HepG2 (cell line): ENCODE results near the gene ERRFI1. TPM values are rescaled to one million over a fixed set of nuclear protein-coding genes. Genes with fewer than 3 reads are reported as not detected.

Experiments used
- BRF2 ChIP-seq: sonication (generic); formaldehyde crosslinking; IDR thresholded peaks from 2 replicates; pipeline ENCODE4 v1.8.1; 2022; ENCODE audit warnings: mild to moderate bottlenecking, missing genetic modification reagents
- CSRNP2 ChIP-seq: sonication (generic); formaldehyde crosslinking; conservative IDR thresholded peaks from 2 replicates; pipeline ENCODE4 v1.8.0; 2022; ENCODE audit warnings: low read depth, missing genetic modification reagents
- FOSL2 ChIP-seq: sonication (generic); formaldehyde crosslinking; IDR thresholded peaks from 2 replicates; pipeline ENCODE4 v1.4.0; 2020; ENCODE audit warnings: missing genetic modification reagents
- FOXM1 ChIP-seq: sonication (generic); formaldehyde crosslinking; IDR thresholded peaks from 2 replicates; pipeline ENCODE4 v1.5.0; 2020; ENCODE audit warnings: missing genetic modification reagents
- GZF1 ChIP-seq: sonication (generic); formaldehyde crosslinking; IDR thresholded peaks from 2 replicates; pipeline ENCODE4 v1.5.1; 2020; ENCODE audit warnings: mild to moderate bottlenecking, missing genetic modification reagents
- HNF1B ChIP-seq: sonication (generic); formaldehyde crosslinking; IDR thresholded peaks from 2 replicates; pipeline ENCODE4 v1.5.1; 2020; ENCODE audit warnings: mild to moderate bottlenecking, moderate library complexity, missing genetic modification reagents
- ISX ChIP-seq: sonication (generic); formaldehyde crosslinking; conservative IDR thresholded peaks from 2 replicates; pipeline ENCODE4 v1.5.0; 2020; ENCODE audit warnings: missing genetic modification reagents
- JUN ChIP-seq: sonication (generic); formaldehyde crosslinking; IDR thresholded peaks from 2 replicates; pipeline ENCODE4 v1.4.0; 2020; ENCODE audit warnings: mild to moderate bottlenecking, missing genetic modification reagents
- MEIS1 ChIP-seq: sonication (generic); formaldehyde crosslinking; IDR thresholded peaks from 2 replicates; pipeline ENCODE4 v1.9.0; 2021; ENCODE audit warnings: mild to moderate bottlenecking, missing genetic modification reagents, moderate library complexity, borderline replicate concordance
- PCBP2 ChIP-seq: fragments of 200-400 bp; formaldehyde crosslinking; optimal IDR thresholded peaks from 2 replicates; pipeline ENCODE3; 2018; ENCODE audit warnings: low read length, low read depth; ENCODE audit not compliant: poor library complexity, severe bottlenecking
- RFXAP ChIP-seq: sonication (generic); formaldehyde crosslinking; IDR thresholded peaks from 2 replicates; pipeline ENCODE4 v1.4.0; 2020; ENCODE audit warnings: missing genetic modification reagents, borderline replicate concordance
- SOX13 ChIP-seq, 3 experiments: fragments of 450-650 bp in 1 of 3; sonication (generic) in 1 of 3; formaldehyde crosslinking in 1 of 3; IDR thresholded peaks in 2 of 3; conservative IDR thresholded peaks in 1 of 3; 2 replicates each; pipeline versions ENCODE4 v1.5.0 to v1.6.1; 2016 to 2020; ENCODE audit warnings: antibody characterized with exemption in 1 of 3, mild to moderate bottlenecking in 1 of 3, missing compliant biosample characterization in 1 of 3, missing genetic modification reagents in 1 of 3, moderate library complexity in 1 of 3
- TCF12 ChIP-seq, 2 experiments: fragments of 450-650 bp in 1 of 2; sonication (generic) in 1 of 2; formaldehyde crosslinking in 1 of 2; IDR thresholded peaks; 2 replicates each; pipeline versions ENCODE4 v1.6.1 to v1.8.0; 2017 to 2022; ENCODE audit warnings: antibody characterized with exemption in 1 of 2, mild to moderate bottlenecking in 1 of 2, missing genetic modification reagents in 1 of 2, moderate library complexity in 1 of 2
- THAP7 ChIP-seq: sonication (generic); formaldehyde crosslinking; IDR thresholded peaks from 2 replicates; pipeline ENCODE4 v1.8.1; 2023; ENCODE audit warnings: mild to moderate bottlenecking, missing genetic modification reagents
- ZBTB39 ChIP-seq: sonication (generic); formaldehyde crosslinking; IDR thresholded peaks from 2 replicates; pipeline ENCODE4 v1.5.0; 2020; ENCODE audit warnings: missing genetic modification reagents
- ZNF800 ChIP-seq: sonication (generic); formaldehyde crosslinking; IDR thresholded peaks from 2 replicates; pipeline ENCODE4 v1.4.0; 2020; ENCODE audit warnings: missing genetic modification reagents
- polyA plus RNA-seq, 8 experiments: library from polyadenylated mRNA; depleted of rRNA in 3 of 8; stranded (reverse) in 7 of 8; unstranded in 1 of 8; fragments of >200 nt; fragmentation: Illumina TruSeq in 4 of 8; extraction: Trizol in 4 of 8; gene quantifications; 2 replicates each; pipeline versions ENCODE4 v1.2.1 to v1.2.3, GENCODE V29; 2011 to 2016; ENCODE audit warnings: low read depth in 4 of 8, missing spikeins in 1 of 8, mixed read lengths in 1 of 8; ENCODE audit not compliant: insufficient read depth in 1 of 8
- total RNA-seq, 5 experiments: library from RNA; depleted of rRNA; stranded (reverse); fragments of >200 nt; fragmentation: Illumina TruSeq; extraction: Trizol; gene quantifications; 2 replicates each; pipeline ENCODE4 v1.2.3, GENCODE V29; 2016; ENCODE audit warnings: low read depth in 1 of 5

Gene ERRFI1
- total and polyA plus RNA-seq, 2 of the 13 experiments (the other 11 are each of a cell fraction or from before 2014, with no cell fraction given) = 84.4 to 753 TPM

- TF ChIP-seq TCF12 (IDR thresholded peaks at IDR 0.05) (no peak), TCF12 (CRISPR knock-in tag; IDR thresholded peaks at IDR 0.05) (peak; percentile 75; the same call in 1 of the 2 replicates), ZNF800 (CRISPR knock-in tag) (peak; percentile 42; the same call in 1 of the 2 replicates), ZBTB39 (no peak), MEIS1 (CRISPR knock-in tag) (no peak; the same call in 1 of the 2 replicates), THAP7 (no peak), FOSL2 (peak; percentile 80), JUN (CRISPR knock-in tag) (no peak), PCBP2 (no peak), HNF1B (CRISPR knock-in tag) (peak; percentile 97), GZF1 (no peak), CSRNP2 (CRISPR knock-in tag) (no peak), SOX13 (IDR thresholded peaks at IDR 0.05) (peak; percentile 77; the same call in 1 of the 2 replicates), SOX13 (CRISPR knock-in tag; conservative IDR thresholded peaks at IDR 0.05 in 1 of 2, IDR thresholded peaks at IDR 0.05 in 1 of 2) (peak in 1 of 2 experiments; percentile 91; a peak in 2 of 4 replicates), ISX (CRISPR knock-in tag) (no peak), BRF2 (CRISPR knock-in tag) (0 out of 2 replicates have a peak, but pooled peaks have one; percentile 24), FOXM1 (CRISPR knock-in tag) (no peak), RFXAP (0 out of 2 replicates have a peak, but pooled peaks have one; percentile 22)
Measured at GRCh38 chr1:8026976-8027747, 1.1 kb upstream of the ERRFI1 start (continued).
